ENCODE measurements around the gene CFAP161.

- no peak for TF ChIP-seq CTCF (IDR thresholded peaks at IDR 0.05)
- no peak for TF ChIP-seq EP300 (IDR thresholded peaks at IDR 0.05)
Measured at GRCh38 chr15:81174792-81175327, 40.8 kb downstream of the CFAP161 start.

Measured in gastroesophageal sphincter (tissue), 3 donors.